Skin epidermis (tissue), 12 donors: Measurements from ENCODE around the gene RNGTT.
"Not testable (repeated sequence)": the region's sequence is repeated elsewhere in the genome, so short reads cannot be mapped to it uniquely, and the experiment has no call there.

Experiments used
- H3K27ac ChIP-seq, 21 experiments: fragments of 200-600 bp; sonication (generic) in 11 of 21; one replicate each; pipeline ENCODE4 v1.5.0; 2020; ENCODE audit warnings: mild to moderate bottlenecking in 3 of 21, inconsistent platforms in 2 of 21, moderate library complexity in 2 of 21
- H3K4me3 ChIP-seq, 7 experiments: fragments of 200-600 bp; sonication (generic) in 2 of 7; one replicate each; pipeline ENCODE4 v1.5.0; 2020; ENCODE audit warnings: inconsistent platforms in 2 of 7, mild to moderate bottlenecking in 2 of 7, moderate library complexity in 1 of 7

The RNGTT gene

DNA sequence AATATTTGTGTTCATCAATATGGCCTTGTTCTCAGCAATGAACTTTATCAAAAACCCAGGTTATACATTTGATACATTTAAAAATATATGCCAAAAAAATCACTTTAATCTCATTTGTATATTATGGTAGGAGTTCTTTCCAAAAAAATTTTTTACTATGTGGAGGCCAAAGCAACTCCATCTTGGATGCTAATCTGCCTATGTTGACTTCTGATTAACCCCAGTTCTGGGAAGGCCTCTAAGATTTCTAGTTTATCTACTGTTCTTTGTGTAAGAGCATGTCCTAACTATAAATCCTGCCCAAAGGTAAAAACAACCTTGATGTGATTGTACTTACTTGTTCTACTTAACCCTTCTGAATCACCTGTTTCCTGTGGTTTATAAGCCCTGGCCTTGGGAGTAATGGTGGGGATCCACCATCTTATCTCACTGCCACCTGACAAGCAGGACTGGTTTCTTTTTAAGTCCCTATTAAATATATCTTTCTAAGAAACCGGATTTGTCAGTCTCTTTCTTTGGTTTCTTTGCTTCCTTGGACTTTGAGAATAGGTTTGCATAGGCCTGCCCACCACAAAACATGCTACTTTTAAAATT is 46.7 kb downstream of the RNGTT start:
- H3K4me3 ChIP-seq = no peak overlapping the region
- no peak overlapping the region for H3K27ac ChIP-seq

DNA sequence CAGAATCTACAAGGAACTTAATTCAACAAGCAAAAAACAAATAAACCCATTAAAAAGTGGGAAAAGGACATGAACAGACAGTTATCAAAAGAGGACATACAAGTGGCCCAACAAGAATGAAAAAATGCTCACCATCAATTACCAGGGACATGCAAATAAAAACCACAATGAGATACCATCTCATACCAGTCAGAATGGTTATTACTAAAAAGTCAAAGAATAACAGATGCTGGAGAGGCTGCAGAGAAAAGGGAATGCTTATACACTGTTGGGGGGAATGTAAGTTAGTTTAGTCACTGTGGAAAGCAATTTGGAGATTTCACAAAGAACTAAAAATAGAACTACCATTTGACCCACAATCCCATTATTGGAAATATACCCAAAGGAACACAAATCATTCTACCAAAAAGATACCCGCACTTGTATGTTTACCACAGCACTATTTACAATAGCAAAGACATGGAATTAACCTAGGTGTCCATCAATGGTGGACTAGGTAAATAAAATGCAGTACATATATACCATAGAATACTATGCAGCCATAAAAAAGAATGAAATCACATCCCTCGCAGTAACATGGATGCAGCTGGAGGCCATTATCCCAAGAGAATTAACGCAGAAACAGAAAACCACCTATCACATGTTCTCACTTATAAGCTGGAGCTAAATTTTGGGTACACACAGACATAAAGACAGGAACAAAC is 48.4 kb downstream of the RNGTT start:
- no peak overlapping the region for H3K4me3 ChIP-seq
- H3K27ac ChIP-seq = no peak overlapping the region

DNA sequence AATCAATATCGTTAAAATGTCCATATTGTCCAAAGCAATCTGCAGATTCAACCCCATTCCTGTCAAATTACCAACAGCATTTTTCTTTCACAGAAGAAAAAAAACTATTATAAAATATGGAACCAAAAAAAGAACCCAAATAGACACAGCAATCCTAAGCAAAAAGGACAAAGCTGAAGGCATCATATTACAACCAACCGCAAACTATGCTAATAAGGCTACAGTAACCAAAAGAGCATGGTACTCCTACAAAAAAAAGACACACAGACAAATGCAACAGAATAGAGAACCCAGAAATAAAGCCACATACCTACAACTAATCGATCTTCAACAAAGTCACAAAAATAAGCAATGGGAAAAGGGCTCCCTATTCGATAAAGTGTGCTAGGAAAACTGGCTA is 49.2 kb downstream of the RNGTT start:
- no peak overlapping the region for H3K27ac ChIP-seq
- H3K4me3 ChIP-seq = no peak overlapping the region

DNA sequence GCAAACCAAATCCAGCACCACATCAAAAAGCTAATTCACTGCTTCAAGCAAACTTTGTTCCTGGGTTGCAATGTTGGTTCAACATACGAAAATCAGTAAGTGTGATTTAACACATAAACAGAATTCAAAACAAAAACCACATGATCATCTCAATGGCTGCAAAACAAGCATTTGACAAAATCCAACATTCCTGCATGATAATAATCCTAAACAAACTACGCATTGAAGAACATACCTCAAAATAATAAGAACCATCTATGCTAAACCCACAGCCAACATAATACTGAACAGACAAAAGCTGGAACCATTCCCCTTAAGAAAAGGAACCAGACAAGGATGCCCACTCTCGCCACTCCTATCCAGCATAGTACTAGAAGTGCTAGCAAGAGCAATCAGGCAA is 49.9 kb downstream of the RNGTT start:
- Histone ChIP-seq H3K4me3 (no peak overlapping the region), H3K27ac (no peak overlapping the region)

DNA sequence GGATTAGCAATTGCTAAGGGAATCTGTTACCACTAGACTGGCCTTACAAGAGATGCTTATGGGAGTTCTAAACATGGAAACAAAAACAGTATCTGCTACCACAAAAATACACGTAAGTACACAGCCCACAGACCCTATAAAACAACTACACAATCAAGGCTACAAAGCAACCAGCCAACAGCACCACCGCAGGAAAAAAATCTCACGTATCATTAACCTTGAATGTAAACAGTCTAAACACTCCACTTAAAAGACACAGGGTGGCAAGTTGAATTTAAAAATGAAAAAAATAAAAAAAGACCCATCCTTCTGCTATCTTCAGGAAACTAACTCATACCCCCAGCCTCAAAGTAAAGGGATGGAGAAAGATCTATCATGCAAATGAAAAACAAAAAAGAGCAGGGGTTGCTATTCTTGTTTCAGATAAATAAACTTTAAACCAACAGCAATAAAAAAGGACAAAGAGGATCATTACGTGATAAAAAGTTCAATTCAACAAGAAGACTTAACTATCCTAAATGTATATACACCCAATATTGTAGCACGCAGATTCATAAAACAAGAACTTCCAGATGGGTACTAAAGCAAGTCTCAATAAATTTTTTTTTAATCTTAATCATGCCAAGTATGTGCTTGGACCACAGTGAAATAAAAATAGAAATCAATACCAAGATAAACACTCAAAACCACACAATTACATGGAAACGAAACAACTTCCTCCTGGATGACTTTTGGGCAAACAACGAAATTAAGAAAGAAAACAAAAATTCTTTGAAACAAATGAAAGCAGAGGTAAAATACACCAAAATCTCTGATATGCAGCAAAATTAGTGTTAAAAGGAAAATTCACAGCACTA is 52.3 kb downstream of the RNGTT start:
- Histone ChIP-seq H3K27ac (no peak overlapping the region), H3K4me3 (no peak overlapping the region)

DNA sequence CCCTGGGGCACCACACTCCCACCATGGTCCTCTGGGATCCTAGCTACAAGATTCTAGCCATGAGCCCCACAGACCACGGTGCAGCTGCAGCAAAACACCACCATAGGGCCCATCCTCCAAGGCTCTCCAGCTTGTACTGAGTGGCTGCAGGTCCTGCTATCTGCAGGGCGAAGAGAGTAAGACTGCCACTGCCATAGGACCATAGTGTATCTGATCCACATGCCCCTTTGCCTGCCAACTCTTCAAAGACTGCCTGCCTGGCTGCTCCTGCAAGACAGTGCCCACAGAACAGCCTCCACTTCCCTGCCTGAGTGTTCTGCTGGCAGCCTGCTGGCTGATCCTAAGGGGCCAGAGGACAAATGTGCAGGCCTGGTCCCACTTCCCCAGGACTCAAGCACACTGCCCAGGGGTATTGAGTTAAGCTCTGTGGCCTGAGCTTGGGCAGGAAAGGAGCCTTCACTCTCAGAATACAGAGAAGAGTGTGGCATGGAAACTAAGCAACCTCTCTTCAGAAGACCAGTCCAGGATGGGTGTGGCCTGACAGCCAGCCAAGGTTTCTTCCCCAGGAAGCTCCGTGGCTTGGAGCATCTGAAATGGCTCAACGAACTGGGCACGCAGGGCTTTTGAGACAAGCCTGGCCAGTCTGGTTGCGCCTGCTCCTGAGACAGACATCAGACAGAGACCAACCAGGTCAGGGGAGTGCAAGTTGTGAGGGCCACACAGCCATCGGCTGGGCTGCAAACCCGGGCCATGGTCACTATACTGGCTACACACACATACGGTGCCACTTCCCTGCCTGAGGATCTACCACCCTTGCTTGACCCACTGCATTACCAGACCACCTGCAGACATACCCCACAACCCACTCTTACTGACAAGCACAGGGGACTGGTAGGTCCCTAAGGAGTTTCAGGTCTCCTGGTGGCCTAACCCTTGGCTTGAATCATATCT is 54.5 kb downstream of the RNGTT start:
- Histone ChIP-seq H3K27ac (no peak overlapping the region), H3K4me3 (no peak overlapping the region)

DNA sequence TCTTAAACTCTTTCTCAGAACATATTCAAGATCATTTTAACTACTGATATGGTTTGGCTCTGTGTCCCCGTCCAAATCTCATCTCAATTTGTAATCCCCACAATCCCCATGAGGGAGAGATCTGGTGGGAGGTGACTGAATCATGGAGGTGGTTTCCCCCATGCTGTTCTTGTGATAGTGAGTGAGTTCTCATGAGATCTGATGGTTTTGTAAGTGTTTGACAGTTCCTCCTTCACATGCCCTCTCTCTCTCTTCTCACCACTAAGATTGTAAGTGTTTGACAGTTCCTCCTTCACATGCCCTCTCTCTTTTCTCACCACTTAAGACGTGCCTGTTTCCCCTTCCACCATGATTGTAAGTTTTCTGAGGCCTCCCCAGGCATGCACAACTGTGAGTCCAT is 56.3 kb downstream of the RNGTT start:
- not testable (repeated sequence) for H3K4me3 ChIP-seq, H3K27ac ChIP-seq

DNA sequence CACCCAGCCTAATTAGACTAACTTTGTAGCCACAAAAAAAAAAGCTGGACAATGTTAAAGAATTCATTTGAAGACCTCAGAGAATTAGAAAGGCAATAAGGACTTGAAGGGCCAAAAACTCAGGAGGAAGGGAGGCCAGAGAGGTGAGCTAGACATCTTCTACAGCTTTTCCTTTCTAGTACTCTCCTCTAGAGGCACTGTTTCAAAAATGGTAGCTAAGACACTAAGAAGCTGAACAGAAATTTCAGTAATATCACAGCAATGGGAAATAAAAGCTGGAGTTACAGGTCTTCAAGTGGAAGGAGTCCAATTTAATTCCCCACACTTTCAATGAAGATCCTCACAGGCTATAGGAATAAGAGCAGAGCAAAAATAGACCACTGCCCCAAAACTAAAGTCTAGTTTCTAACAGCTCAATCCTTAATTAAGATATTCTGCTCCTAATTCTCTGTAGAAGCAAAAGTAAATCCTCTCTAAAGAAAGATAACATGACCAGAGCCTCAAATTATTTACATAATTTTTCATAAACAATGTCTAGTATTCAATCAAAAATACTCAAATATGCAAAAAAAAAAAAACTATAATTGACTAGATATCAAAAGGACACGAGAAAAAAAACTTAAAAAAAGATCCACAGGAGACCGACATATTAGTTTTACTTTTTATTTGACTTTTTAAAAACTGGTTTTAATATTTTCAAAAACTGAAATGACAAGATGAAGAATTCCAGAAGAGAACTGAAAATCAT is 63.7 kb downstream of the RNGTT start:
- Histone ChIP-seq H3K4me3 (no peak overlapping the region), H3K27ac (no peak overlapping the region)

DNA sequence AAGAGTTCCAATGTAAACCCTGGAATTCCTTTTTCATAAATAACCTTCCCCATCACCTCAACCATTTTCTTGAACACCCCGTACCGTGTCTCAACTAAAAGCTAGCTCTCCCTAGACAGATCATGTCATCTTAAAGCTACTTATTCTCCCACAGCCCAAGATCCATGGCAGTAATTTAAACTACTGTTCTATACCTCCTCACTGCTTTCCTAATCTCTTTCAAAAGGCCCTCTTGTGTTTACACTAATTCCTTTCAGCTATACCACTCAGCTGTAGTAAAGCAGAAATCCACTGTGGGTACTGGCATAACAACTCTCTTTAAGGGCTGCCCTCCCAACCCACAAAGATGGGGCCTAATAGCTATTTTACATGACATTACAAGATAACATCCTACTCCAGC is 67.5 kb downstream of the RNGTT start:
- H3K27ac ChIP-seq = no peak overlapping the region
- no peak overlapping the region for H3K4me3 ChIP-seq

DNA sequence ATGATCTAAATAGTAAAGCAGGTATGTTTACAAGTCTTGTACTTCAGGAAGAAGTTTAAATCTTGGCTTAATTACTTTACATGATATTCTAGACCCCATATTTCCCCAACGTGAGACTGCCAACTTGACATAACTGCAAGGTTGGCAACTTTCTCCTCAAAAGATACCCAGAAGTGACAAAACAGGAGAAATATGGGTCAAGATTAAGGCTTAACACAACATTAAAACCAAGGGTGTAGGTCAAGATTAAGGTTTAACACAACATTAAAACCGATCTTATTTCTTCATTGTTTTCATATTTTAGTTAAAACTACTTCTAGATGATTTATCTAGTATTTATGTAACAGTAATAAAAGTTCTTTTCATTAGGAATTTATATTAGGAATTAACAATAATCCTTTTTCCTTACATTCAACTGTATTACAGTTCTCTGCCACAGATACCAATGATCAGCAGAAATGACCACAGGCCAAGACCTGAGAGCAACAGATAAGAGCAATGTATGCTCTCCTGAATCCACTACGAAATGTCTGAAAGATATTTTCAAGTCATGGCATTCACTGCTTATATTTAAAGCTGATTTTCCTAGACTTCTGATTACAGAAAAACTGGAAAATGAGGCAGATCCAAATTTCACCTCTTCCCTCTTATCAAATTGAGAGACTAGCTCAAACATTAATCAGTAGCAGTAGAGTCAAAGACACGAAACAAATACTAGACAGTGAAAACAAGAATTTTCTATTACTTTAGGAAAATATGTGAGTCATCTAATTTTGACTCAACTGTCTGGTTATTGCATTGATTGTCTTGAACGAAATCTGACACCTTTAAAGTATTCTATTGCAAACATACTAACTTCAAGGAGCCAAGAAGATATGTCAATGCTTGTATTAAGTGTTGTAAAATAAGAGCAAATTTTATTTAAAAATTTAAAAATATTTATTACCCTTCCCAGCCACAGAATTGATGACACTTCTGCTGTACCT is 72.3 kb downstream of the RNGTT start:
- Histone ChIP-seq H3K27ac (no peak overlapping the region), H3K4me3 (no peak overlapping the region)

DNA sequence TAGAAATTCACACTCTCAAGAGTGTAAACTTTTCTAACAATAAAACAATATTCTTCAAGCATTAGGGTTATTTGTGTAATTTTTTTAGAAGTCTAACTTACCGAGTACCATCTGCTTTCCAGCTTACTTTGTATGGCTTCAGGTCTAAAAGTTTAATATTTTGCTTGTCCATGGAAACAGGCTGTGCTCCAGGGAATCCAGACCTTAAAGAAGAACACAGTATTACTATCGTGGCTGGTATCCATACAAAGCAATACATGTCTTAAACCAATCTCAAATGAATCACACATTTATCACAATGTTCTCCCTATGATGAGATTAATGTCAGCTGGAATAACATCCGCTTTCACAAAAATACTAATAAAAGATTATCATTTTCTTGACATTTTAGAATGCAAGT is 73.0 kb downstream of the RNGTT start:
- Histone ChIP-seq H3K27ac (no peak overlapping the region), H3K4me3 (no peak overlapping the region)

DNA sequence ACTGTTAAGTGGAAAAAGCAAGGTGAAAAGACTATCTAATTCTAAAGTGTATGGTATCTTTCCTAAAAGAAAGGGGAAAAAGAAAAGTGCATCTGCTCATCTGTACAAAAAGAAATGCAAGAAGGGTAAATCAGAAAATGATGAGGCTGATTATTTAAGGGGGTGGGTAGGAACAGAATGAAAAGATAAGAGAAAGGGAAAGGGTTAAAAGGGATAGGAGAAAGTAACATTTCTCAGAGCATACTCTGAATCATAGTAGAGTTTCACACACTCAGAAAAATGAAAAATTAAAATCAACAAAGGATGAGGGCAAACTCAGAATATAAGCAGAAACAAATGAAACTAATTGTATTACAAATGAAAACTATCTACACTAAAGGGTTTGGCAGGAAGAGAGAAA is 79.1 kb downstream of the RNGTT start:
- H3K27ac ChIP-seq = no peak overlapping the region
- no peak overlapping the region for H3K4me3 ChIP-seq

DNA sequence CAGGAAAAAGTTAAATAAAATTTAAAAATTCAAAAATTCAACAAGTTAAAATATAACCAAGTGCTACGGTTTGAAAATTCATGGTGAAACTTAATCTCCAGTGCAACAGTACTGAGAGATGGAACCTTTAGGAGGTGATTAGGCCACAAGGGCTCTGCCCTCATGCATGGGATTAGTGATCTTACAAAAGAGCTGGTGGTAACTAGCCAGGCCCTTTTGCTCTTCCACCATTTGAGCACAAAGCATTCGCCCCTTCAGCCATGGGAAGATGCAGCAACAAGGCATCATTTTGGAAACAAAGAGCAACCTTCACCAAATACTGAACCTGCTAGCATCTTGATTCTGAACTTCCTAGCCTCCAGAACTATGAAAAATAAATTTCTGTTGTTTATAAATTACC is 80.9 kb downstream of the RNGTT start:
- H3K4me3 ChIP-seq = no peak overlapping the region
- no peak overlapping the region for H3K27ac ChIP-seq

DNA sequence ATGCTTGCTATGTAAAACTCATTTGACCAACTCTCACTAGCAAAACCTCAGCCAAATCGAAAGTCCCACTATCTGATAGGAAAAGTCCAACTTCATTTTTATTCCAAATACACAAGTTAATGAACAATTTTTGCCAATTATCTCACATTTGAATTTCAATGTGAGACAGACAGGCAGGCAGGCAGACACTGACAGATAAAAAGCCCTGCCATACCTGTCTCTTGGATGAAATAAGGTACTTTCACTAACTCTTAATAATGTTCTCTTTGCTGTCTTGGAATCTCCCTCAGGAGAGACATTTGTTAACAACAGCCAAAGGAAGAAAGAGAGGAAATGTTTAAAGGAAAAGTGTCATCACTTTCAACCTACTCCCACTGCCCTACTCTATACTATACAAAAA is 82.0 kb downstream of the RNGTT start:
- Histone ChIP-seq H3K27ac (no peak overlapping the region), H3K4me3 (no peak overlapping the region)

DNA sequence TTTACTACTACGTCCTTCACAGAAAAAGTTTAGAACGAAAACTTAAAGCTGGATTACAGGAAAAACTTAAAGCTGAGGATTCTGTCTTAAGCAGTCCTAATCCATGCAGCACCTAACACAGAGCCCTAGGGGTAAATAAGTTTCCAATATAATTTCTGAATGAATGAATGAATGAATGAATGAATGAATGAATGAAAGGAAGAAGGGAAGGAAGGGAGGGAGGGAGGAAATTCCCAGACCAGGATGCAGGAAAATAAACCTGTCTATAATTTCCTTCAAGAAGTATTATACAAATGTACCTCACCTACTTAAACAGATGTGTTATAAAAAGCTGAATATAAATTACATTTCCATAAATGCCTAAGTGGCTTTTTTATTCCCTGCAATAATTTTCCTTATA is 83.4 kb downstream of the RNGTT start:
- Histone ChIP-seq H3K4me3 (no peak overlapping the region), H3K27ac (no peak overlapping the region)

DNA sequence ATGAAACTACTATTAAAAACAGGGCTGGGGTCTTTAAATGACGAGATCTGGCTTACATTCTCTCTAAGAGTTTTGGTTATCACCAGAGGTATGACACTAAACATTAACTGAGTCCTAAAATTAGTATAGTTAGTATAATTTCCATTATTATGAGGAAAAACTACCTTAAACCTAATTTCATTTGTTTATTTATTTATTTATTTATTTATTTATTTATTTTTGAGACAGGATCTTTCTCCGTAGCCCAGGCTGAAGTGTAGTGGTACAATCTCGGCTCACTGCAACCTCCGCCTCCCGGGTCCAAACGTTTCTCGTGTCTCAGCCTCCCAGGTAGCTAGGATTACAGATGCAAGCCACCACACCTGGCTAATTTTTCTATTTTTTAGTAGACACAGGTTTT is 85.5 kb downstream of the RNGTT start:
- Histone ChIP-seq H3K27ac (no peak overlapping the region), H3K4me3 (no peak overlapping the region)

DNA sequence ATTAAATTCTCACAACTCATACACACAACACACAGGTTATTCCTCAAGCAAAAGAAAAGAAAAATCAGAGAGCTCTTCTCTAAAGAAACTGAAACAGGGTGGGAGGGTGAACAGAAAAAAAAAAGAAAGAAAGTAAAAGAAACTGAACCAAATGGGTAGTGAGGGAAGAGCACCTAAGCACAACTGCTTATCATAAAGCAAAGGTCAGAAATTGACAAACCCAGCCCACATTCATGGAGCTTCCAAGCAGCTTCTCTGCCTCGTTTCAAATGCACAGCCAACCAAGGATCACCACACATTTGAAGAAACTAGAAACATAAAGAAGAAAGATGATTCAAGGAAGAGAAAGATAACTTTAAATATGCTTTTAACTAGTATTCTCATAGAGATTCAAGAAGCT is 90.5 kb downstream of the RNGTT start:
- no peak overlapping the region for H3K27ac ChIP-seq
- H3K4me3 ChIP-seq = no peak overlapping the region

DNA sequence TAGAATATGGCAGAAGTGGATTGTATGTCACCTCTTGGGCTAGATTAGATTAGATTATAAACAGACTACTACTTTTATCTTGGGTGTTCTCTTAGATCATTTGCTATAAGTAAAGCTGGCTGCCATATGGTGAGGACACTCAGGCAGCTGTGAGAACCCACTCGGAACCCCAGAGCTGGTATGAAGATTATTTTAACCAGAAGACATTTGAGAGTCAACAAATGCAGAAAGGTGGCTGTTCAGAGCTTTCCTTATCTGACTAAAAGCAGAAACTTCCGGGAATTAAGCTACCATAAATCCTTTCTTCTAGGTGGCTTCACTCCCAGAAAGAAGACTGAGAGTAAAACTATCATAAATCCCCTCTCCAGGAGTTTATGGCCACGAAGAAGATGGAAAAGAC is 91.9 kb downstream of the RNGTT start:
- H3K27ac ChIP-seq = no peak overlapping the region
- no peak overlapping the region for H3K4me3 ChIP-seq
